HG03139 (cell line): Measurements from ENCODE around the gene MYOM1.
A peak's percentile ranks its signal among the peaks of the same experiment; 100 is the strongest.

ENCODE experiments used
- ATAC-seq: cut with Tn5 transposase; IDR thresholded peaks from one replicate; pipeline ENCODE4 v1.9.1; 2021; ENCODE audit not compliant: unreplicated experiment

The MYOM1 gene

DNA sequence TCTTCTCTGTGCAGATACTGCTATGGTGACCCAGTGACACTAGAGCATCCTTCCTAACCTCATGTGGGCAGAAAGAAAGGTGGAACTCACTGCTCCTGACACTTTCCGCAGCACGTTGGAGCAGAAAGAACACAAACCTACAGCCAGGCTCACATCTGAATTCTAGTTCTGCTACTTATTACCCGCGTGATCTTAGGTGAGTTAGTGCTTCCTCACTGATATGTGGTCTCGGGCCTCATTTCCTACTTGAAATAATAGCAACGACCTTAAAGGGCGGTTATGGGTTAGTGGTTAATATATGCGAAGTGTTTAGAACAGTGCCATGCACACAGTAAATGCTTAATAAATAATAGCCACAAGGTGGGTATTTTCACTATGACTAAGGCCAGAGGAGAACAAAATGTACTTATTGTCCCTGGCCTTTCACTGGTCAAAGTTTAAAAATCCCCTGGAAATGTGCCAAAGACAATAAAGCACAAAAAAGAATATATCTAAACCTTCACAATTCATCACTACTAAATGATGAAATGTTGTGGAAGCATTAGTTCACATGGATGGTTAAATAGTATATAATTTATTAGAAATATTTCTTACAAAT is 66.6 kb downstream of the MYOM1 start:
- peak; percentile 69 for ATAC-seq

DNA sequence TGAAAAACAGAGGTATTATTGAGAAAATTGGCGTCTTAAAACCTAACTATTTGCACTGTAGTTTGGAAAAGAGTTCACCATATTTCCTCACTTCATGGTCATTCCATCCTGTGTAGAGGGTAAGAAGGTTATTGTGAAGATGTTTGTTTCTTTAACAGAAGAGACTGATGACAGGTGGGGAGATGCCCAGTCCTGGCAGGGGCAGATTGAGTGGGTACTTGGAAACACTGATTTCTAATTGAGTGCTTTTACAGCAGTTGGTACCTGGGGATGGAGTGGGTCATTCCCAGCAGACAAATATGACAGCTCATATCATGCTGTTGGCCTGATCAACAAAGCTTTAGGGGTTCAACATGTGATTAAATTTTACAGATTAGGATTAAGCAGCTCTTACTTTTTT is 67.5 kb downstream of the MYOM1 start:
- ATAC-seq: no peak

DNA sequence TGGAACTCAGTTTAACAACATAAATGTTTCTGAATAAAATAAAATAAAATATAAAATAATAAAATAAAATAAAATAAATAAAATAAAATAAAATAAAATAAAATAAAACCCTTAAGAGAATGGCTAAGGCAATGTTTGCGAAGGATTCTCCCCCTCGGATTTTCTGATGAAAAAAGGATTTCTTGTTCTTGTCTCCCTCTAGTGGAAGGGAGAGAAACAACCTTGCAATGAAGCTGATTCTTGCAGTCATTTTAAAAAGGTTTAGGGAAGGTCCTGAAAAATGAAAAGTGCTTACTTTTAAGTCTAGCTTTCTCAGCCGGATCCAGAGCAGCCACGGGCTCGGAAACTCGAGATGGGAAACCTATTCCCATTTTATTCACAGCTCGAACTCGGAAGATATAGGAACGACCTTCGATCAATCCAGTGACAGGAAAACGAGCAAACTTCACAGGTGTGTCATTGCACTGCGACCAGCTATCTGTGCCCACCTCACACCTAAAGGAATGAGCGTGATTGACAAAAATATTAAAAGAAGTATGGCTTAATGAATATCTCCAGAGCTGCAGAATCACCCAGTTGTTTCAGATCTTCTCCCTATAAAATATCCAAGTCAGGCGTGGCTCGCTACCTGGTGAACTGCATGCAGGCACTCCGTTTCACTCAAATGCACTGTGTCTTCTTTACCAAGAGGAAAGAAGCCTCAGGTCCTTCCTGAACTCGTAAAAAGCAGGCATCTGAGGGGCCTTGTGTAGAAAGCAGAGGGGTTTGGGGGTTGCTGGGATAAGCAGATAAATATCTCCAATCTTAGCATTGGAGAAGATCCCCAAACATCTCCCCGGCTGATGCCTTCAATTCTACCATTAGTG is 68.1 kb downstream of the MYOM1 start:
- ATAC-seq: no peak

DNA sequence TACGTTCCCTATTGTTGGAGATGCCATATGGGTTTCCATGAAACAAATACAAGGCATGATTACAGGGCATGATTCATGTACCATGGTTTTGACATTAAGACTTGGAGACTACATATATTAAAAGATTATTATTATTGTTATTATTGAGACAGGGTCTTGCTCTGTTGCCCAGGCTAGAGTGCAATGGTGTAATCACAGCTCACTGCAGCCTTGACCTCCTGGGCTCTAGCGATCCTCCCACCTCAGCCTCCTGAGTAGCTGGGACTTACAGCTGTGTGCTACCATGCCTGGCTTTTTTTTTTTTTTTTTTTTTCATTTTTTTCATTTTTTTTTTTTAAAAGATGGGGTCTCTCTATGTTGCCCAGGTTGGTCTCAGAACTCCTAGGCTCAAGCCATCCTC is 69.1 kb downstream of the MYOM1 start:
- no peak for ATAC-seq

DNA sequence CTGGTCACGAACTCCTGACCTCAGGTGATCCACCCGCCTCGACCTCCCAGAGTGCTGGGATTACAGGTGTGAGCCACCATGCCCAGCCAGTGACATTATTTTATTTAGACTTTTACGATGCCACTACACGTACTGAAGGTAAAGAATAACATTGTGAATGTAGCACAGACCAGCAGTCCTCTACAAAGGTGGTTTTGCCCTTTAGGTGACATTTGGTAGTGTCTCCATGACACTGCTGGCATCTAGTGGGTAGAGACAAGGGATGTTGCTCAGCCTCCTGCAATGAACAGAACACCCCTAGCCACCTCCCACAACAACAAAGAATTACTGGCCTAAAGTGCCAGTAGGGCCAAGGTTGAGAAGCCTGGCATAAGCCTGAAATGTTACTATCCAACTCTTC is 69.5 kb downstream of the MYOM1 start:
- no peak for ATAC-seq

DNA sequence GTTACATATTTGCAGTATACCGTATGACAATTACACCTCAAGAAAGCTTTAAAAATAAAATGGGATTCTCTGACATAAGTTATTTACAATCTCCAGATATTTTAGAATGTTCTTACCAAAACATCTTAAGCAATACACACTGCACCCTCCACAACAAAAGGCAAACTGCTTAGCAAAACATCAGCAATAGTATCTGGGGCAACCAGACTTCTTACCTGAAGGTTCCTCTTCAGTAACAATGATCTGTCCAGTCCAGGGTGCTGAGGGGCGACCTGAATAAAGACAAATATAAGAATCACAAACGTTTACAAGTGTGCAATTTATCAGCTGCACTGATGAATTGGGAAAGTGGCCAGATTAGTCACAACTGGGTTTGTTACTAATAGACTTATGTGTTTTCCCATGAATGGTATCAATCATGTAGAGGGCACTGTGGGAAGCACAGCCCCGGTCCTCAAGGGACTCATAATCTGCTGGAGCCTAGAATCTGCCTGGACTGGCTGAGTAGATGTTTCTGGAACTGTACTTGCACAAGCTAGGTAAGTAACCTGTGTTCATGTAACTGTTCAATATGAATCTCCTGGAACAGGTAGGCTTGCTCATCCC is 70.7 kb downstream of the MYOM1 start:
- no peak for ATAC-seq

DNA sequence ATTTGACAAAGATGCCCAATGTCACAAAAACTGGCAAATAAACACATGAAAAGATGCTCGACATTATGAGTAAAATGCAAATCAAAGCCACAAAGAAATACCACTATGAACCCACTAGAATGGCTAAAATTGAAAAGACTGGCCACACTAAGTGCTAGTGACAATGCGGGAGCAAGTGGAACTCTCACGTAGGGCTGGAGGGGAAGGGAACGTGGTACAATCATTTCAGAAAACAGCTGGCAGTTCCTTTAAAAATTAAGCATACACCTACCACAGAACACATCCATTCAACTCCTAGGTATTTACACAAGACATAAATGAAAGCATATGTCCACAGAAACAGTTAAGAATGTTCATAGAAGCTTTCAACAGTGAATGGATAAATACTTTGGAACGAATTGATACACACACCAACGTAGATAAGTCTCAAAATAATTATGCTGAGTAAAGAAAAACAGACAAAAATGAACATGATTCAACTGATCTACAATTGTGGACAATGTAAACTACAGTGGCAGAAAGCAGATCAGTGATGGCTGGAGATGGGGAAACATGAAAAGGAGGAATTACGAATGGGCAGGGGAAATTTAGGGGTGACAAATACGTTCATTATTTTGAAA is 71.7 kb downstream of the MYOM1 start:
- no peak for ATAC-seq

DNA sequence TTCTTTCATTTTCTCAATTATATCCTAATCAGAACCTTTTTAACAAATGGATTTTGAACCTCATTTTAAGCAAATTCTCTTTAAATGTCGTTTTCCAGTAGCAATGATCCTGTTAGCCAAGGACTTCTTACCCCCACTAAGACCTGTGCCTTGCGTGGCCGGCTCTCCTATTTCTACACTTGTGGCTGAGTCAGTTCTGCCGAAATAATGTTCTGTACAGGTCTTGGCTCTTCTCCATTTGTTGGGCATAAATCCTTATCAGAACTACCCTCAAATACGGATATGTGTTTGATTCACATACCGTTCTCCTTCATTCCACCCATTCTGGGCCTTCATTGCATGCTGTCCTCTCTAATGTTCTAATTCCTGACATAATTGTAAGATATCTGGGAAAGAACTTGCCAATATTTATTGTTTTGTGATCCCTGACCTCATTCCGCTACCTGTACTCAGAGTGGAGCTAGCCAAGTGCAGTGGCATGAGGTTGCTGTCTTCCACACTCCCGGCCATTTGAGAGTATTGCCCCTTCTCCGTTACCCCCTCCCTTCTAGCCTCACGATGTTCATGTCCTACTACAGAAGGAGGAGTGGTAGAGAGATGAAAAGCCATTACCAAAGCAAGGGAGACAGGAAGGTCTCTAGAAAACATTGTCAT is 78.7 kb downstream of the MYOM1 start:
- ATAC-seq: no peak

DNA sequence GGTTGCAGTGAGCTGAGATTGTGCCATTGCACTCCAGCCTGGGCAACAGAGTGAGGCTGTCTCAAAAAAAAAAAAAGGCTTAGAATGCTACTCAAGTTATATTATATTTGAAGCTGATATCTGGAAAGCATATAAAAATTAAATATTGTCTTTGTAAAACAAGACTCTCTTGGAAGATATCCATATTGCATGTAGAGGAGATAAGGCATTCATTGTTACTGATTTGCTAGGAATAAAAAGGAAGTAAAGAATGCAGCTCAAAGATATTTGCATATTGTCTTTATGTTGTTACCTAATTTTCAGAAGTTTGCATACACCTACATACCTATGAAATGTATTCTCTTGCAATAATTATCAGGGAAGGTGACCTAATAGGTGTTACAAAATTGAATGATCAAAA is 79.4 kb downstream of the MYOM1 start:
- ATAC-seq: no peak

DNA sequence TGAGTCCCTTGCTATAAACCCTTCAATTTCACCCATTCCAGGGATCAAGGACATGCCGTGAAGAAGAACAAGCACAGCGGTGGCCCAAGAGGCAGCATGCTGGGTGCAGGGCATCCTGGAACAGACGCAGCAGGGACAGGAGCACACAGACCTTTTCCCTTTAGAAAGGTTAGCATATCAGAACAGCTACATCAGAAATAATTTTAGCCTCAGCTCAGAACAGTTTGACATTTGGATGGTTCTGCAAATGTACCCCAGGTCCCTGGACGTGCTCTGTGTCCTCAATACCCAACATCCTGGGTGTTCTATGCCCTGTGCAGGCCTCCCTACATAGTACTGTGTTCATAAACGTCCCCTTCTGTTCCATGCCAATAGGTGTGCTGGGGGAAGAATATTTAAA is 80.4 kb downstream of the MYOM1 start:
- no peak for ATAC-seq

DNA sequence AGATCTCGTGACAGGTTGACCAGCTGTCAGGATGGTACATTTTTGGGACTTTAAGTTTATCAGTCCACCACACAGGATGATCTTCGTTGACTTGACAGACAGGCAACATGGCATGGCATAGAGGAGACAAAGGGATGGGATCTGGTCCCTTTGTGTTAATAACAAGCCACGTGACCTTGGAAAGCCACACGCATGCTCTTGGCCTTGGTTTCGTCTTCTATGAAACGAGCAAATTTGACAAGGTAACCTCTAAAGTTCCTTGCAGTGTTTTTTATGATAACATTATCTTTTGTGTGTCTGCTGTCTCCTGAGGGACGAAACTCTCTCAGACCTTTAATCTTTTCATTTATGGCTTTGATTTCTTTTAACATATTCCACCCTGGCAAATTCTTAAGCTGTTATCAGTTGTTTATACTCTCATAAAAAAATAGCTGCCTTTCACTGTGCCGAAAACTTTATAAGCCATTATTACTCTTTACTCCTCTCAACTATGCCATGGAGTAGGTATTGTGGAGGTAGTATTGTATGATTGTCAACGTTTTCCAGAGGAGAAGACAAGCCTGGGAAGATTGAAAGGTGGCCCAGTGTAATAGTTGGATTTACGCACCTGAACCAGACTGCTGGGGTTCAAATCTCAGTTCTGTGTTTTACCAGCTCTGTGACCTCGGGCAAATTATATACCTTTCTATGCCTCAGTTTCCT is 81.3 kb downstream of the MYOM1 start:
- ATAC-seq: no peak

DNA sequence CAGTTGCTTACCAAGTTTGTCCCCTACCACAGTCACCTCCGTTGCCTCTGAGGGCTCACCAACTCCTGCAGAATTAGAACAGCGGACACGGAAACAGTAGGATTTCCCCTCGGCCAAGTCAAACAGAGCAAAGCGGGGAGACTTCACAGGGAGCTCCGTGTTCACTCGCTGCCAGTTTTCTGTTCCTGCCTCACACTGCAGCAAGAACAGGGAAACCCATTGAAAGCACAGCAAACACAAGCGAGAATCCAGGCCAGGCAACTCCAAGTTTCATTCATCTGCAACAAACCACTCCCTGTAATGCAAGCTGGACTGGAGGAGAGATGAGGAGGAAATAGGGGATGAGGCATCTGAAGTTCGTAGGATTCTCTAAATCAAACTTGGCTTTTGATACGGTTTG is 84.2 kb downstream of the MYOM1 start:
- ATAC-seq: no peak

DNA sequence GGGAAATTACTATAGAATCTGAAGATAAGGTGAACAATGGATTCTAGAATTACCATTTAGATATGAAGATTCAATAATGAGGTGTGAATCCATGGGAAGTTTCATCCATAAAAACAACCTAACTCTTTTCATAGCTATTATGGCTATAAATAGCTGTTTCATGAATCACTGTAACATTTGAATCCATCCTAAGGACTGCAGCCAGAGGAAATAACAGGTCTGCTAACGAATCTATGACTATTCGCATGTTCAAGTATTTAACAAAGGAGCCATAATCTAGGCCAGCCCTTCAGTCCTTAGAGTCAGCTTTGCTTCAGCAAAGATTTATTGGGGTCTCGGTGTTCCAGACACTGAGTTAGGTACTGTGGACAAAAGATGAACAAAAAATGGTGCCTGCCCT is 87.1 kb downstream of the MYOM1 start:
- no peak for ATAC-seq

DNA sequence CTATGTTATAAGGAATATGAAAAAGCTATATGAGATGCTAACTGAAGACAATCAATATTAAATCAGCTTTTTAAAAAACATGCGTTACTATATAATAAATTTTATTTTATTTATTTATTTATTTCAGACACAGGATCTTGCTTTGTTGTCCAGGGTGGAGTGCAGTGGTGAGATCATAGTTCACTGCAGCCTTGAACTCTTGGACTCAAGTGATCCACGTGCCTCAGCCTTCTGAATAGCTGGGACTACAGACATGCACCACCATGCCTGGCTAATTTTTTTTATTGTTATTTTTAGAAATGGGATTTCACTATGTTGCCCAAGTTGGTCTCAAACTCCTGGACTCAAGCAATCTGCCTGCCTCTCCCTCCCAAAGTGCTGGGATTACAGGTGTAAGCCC is 89.4 kb downstream of the MYOM1 start:
- no peak for ATAC-seq

DNA sequence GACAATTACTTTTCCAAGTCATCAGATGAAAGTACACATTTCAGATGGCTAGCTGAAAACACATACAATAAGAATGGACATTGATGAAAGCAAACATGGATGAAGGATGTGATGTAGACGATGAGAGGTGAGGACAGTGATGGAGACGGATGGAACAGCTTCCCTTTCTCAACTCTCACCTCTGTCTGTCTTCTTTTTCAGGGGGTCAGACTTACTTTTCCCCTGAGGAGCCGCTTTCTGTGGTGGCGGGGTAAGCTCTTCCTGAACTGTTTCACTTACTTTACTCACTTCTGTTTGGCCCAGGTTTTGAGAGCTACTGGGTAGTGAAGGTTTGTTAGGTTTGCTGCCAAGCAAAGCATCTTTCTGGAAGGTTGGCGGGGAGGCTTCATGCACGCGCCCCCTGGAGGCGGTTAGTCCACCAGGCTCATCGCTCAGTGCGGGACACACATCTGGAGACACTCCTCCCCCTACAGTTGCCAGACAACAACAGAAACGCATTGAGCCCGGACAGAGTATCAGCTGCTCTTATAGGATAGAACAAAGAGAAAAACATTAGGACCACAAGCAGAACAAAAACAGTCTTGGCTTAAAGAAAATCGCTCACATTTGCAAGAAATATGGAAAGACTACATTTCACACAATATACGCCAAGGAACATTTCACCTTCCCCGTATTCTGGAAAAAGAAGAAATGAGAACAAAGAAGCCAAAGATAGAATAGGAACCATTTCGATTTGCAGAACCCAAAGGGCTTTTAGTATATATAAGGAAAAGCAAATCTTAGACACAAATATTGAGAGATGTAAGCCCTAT is 90.5 kb downstream of the MYOM1 start:
- peak; percentile 93 for ATAC-seq

DNA sequence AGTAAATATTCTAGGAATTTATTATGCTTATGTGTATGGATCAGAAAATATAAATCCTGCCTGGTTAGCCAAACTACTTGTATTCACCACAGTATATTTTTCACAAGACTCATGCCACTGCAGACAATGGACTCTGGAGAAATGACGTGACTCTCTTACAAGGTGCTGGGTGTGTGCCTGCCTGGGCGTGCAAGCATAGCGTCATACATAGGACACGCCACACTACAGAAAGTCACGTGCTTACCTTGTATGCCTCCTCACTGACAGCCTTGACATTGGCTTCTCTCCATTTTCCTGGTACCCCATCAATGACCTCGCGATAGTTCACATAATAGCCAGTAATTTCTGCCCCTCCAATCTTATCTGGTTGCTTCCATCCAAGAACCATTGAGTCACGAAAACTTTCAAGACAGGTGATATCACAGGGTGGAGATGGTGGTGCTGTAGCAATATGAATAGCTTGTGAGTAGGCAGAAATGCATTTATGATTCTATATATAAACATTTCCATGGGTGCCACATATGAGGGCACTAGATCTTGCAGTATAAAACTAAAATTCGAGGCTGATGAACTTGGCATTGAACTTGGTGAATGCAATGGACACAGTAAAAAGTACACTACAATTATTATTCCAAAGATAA is 93.2 kb downstream of the MYOM1 start:
- no peak for ATAC-seq

DNA sequence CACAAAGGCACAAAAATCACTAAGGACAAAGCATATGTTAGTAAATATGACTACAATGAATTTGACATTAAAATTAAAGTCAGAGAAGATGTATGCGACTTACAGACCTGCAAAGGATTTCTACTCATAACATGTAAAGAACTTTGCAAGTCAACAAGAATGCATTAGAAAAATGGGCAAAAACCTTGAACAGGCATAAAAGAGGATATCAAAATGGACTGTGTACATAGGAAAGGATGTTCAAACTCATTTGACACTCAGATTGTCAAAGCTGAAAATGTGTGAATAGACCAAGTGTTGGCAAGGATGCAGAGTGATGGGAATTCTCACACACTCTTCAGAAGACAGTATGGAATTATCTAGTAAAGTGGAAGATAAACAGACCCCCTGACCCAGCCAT is 94.9 kb downstream of the MYOM1 start:
- no peak for ATAC-seq

DNA sequence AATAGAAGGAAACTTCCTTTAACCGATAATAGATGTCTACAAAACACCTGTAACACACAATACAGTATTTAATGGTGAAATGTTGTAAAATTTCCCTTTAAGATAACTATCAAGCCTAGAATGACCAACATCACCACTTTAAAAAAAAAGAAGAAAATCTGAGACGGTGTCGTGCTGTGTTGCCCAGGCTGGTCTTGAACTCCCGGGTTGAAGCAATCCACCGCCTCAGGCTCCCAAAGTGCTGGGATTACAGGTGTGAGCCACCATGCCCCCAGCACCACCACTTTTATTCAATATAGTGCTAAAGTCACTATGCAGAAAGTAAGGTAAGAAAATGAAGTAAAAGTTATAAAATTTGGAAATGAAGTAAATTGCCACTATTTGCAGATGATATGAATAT is 96.9 kb downstream of the MYOM1 start:
- ATAC-seq: no peak

DNA sequence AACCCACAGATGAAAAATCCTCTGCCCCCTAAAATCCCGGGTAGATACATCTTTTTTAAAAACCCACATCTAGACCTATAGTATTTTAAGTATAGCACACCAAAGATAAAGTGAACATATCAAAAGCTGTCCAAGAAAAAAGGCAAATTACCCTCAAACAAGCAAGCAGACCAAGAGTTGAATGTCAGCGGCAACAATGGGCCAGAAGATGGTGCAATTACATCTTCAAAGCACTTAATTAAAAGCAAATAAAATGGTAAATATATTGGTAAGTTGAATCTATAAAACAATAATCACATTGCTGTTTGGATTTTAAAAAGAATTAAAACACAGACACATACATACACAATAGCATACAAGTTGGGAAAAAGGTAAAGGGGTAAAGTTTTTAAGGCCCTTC is 98.5 kb downstream of the MYOM1 start:
- no peak for ATAC-seq

DNA sequence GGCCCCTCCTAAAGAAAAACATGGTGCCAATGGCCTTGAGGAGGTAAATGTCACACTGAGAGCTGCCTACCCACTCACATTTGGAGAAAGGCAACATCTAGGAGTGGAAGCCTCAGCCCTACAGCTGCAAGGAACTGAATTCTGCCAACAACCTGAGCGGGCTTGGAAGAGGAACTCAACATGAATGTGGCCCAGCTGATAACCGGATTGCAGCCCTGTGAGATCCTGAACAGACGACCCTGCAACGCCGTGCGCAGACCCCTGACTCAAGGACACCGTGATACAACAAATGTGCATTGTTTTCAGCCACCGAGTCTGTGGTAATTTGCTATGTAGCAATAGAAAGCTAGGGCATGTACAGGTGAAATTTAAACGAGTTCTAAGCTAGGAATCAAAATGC is 99.4 kb downstream of the MYOM1 start:
- no peak for ATAC-seq
